ENCODE data around the gene ENOX1.
A peak's percentile ranks its signal among the peaks of the same experiment; 100 is the strongest.

ENOX1 gene

GRCh38 chr13:43487461-43487860 is 299.3 kb downstream of the ENOX1 start:
- DNase-seq, result no peak

- DNase-seq, result peak in 7 of 56 donors; percentile 2 to 34 (median 20)
Observed at GRCh38 chr13:43484432-43485225, 302.1 kb downstream of the ENOX1 start.

- no peak for DNase-seq
Observed at GRCh38 chr13:43483930-43484329, 302.8 kb downstream of the ENOX1 start.

GRCh38 chr13:43482641-43483040 is 304.1 kb downstream of the ENOX1 start:
- DNase-seq, result no peak

DNA sequence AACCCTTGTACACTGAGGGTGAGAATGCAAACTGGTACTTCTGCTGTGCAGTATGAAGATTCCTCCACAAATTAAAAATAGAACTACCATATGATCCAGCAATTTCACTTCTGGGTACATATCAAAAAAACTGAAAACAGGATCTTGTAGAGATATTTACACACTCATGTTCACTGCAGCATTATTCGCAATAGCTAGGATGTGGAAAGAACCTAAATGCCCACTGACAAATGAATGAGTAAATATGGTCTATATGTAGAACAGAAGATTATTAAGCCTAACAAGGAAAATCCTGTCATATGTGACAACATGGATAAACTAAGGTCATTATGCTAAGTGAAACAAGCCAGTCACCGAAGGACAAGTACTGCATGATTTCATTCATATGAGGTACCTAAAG is 304.7 kb downstream of the ENOX1 start:
- no peak for DNase-seq

- no peak for DNase-seq
Observed at GRCh38 chr13:43478902-43479301, 307.9 kb downstream of the ENOX1 start.

- no peak for DNase-seq
Observed at GRCh38 chr13:43478211-43478610, 308.6 kb downstream of the ENOX1 start.

DNA sequence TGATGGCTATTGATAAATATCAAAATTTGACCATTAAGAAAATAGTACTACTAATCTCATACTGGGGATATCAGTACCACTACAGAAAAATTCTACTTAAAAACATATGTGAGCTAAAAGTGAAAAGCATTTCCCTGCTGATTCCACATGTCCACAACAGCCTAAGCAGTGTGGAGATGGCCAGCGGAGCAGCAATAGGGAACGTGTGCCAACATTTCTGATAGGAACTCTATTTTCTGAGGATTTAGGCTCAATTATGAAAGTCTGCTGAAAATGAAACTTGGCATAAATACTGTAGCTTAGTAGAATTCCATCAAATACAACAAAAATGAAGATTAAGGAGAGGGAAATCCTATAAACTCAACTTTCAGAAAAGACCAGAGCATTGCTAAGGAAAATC is 311.6 kb downstream of the ENOX1 start:
- DNase-seq, result no peak

DNA sequence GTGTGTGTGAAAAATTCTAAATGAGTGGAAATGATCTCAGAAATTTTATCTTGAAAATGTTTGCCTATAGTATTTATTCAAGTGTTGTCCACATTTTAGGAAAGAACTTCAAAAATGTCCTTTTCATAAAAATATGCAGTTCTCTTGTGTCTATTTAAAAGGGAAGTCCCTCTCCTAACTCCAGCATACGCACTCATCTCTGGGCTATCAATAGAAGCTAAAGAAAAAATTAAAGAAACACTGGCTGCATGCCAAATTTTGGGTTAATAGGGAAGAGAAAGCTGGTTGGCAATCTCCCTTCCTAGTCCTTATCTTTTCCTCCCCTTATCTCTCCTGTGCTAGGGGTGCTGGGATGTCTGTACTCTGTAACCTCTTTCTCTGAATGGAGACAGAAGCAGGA is 313.3 kb downstream of the ENOX1 start:
- peak in 1 of 56 donors; percentile 11 for DNase-seq

- no peak for DNase-seq
Observed at GRCh38 chr13:43472980-43473379, 313.8 kb downstream of the ENOX1 start.

- peak in 10 of 56 donors; percentile 1 to 24 (median 9) for DNase-seq
Observed at GRCh38 chr13:43472339-43472738, 314.4 kb downstream of the ENOX1 start.

DNA sequence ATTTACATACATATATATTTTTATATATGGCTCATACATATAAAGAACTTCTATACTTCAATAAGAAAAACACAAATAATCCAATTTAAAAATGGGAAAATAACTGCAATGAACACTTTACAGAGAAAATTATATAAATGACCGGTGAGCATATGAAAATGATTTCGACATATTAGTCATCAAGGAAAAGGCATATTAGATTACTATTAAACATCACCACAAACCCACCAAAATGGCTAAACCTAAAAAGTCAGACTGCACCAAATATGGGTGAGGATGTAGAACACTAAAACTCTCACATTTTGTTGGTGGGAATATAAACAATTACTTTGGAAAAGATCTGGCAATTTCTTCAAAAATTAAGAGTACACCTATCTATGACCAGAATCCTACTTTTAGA is 316.2 kb downstream of the ENOX1 start:
- DNase-seq, result no peak

GRCh38 chr13:43469791-43470190 is 317.0 kb downstream of the ENOX1 start:
- no peak for DNase-seq

- no peak for DNase-seq
Observed at GRCh38 chr13:43464578-43465264, 322.1 kb downstream of the ENOX1 start.

DNA sequence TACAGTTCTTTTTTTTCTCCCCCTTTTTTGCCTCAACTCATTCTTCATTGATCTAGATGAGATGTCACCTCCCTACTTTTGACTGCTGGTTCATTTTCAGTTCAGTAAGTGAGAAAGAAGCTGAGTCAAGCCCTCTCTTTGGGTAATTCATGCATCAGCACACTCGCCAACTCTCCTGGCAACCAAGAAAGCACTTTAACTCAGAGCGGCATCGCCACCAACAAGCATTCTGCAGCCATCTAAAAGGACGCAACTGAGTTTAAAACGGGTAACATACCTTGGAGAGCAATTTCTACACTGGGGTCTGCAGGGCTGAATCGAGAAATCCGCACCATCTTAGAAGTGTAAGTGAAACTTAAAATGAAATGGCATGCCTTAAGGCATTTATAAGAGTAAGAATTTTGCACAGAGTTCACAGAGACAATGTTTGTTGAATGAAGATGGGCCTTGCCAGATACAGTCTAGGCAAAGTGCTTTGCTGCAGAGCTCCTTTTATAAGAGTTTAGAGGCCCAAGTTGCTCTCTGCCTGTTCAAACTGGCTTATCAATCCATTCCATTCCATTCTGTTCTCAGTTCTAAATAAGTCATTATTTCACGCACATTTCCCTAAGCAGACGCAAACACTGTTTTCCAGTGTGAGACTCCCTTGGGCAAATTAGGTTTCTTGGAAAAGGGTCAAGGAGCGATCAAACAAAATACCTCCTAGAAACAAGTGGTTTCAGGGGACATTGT is 338.0 kb downstream of the ENOX1 start:
- peak in 17 of 56 donors; percentile 4 to 42 (median 18) for DNase-seq

GRCh38 chr13:43446126-43446525 is 340.6 kb downstream of the ENOX1 start:
- no peak for DNase-seq

- DNase-seq, result no peak
Observed at GRCh38 chr13:43445668-43446067, 341.1 kb downstream of the ENOX1 start.

- DNase-seq, result no peak
Observed at GRCh38 chr13:43444081-43444480, 342.7 kb downstream of the ENOX1 start.

GRCh38 chr13:43441899-43442499 is 344.8 kb downstream of the ENOX1 start:
- peak in 1 of 56 donors; percentile 2 for DNase-seq

- DNase-seq, result no peak
Observed at GRCh38 chr13:43441464-43441863, 345.3 kb downstream of the ENOX1 start.

DNA sequence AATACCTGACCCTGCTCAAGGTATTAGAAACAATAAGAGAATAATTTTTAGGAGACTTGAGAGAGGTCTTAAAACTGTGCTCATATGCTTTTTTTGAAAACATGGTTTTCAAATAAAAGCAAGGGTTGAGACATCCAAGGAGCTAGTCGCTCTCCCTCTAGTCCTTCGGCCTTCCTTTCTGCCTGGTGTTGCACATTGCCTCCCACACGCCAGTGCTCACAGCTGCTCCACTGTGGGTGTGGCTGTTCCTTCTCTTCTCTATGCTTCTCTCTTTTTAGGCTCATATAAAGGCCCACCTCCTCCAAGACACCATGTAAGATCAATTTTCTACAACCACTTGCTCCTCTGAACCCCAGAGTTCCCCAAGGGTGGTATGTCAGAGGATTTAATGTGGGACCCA is 352.6 kb downstream of the ENOX1 start:
- DNase-seq, result no peak

DNA sequence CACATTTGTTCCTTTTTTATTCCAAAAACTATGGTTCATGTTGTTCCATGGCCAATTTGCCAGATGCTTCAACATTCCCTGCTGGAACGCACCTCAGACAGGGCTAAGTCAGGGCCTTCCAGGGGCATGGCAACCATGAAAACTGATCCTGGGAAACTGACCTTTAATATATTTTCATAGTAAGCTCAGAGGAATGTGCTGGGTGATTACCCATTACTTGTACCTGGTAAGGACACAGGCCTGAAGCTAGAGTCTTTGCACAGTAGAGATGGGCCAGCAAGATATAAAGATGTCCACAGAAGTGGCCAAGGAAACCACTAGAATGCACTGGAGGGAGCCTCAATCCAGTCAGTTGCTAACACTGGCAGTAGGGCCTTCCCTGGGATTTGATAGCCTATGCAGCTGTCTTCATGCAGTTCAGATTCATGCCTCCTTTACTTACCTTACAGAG is 353.1 kb downstream of the ENOX1 start:
- no peak for DNase-seq

Data from amygdala (tissue), 56 donors.